HepG2 (cell line): ENCODE measurements around the gene GFPT2. TPM values are rescaled to one million over a fixed set of nuclear protein-coding genes. Genes with fewer than 3 reads are reported as not detected.
A peak's percentile ranks its signal among the peaks of the same experiment; 100 is the strongest.

Experiments
- MIER3 ChIP-seq: IDR thresholded peaks from 2 replicates; pipeline ENCODE4 v1.6.1; 2016; ENCODE audit warnings: missing compliant biosample characterization, borderline replicate concordance
- NR3C1 ChIP-seq: sonication (generic); formaldehyde crosslinking; IDR thresholded peaks from 2 replicates; pipeline ENCODE4 v1.4.0; 2020; ENCODE audit warnings: missing genetic modification reagents
- NRL ChIP-seq: sonication (generic); formaldehyde crosslinking; IDR thresholded peaks from 2 replicates; pipeline ENCODE4 v1.5.0; 2020; ENCODE audit warnings: missing genetic modification reagents, mild to moderate bottlenecking, moderate library complexity, borderline replicate concordance
- ZNF841 ChIP-seq: sonication (generic); formaldehyde crosslinking; IDR thresholded peaks from 2 replicates; pipeline ENCODE4 v1.8.1; 2023; ENCODE audit warnings: missing genetic modification reagents, borderline replicate concordance
- polyA plus RNA-seq, 8 experiments: library from polyadenylated mRNA; depleted of rRNA in 3 of 8; stranded (reverse) in 7 of 8; unstranded in 1 of 8; fragments of >200 nt; fragmentation: Illumina TruSeq in 4 of 8; extraction: Trizol in 4 of 8; gene quantifications; 2 replicates each; pipeline versions ENCODE4 v1.2.1 to v1.2.3, GENCODE V29; 2011 to 2016; ENCODE audit warnings: low read depth in 4 of 8, missing spikeins in 1 of 8, mixed read lengths in 1 of 8; ENCODE audit not compliant: insufficient read depth in 1 of 8
- total RNA-seq, 5 experiments: library from RNA; depleted of rRNA; stranded (reverse); fragments of >200 nt; fragmentation: Illumina TruSeq; extraction: Trizol; gene quantifications; 2 replicates each; pipeline ENCODE4 v1.2.3, GENCODE V29; 2016; ENCODE audit warnings: low read depth in 1 of 5
- TF ChIP-seq, protein P1 (sequence below), 2 experiments: fragments of 450-650 bp in 1 of 2; sonication (generic) in 1 of 2; formaldehyde crosslinking in 1 of 2; IDR thresholded peaks; 2 replicates each; pipeline versions ENCODE4 v1.6.1 to v1.8.0; 2016 to 2022; ENCODE audit warnings: antibody characterized with exemption in 1 of 2, mild to moderate bottlenecking in 1 of 2, missing genetic modification reagents in 1 of 2
- TF ChIP-seq, protein P2 (sequence below): fragments of 450-650 bp; IDR thresholded peaks from 2 replicates; pipeline ENCODE4 v1.6.1; 2017
- TF ChIP-seq, protein P3 (sequence below): sonication (generic); formaldehyde crosslinking; IDR thresholded peaks from 2 replicates; pipeline ENCODE4 v1.8.0; 2022; ENCODE audit warnings: missing genetic modification reagents, mild to moderate bottlenecking, inconsistent platforms, borderline replicate concordance
- TF ChIP-seq, protein P4 (sequence below): sonication (generic); formaldehyde crosslinking; IDR thresholded peaks from 2 replicates; pipeline ENCODE4 v1.5.1; 2020; ENCODE audit warnings: mild to moderate bottlenecking, missing genetic modification reagents, moderate library complexity

Gene GFPT2
- total and polyA plus RNA-seq, 2 of the 13 experiments (the other 11 are each of a cell fraction or from before 2014, with no cell fraction given), result 0.18 TPM

DNA sequence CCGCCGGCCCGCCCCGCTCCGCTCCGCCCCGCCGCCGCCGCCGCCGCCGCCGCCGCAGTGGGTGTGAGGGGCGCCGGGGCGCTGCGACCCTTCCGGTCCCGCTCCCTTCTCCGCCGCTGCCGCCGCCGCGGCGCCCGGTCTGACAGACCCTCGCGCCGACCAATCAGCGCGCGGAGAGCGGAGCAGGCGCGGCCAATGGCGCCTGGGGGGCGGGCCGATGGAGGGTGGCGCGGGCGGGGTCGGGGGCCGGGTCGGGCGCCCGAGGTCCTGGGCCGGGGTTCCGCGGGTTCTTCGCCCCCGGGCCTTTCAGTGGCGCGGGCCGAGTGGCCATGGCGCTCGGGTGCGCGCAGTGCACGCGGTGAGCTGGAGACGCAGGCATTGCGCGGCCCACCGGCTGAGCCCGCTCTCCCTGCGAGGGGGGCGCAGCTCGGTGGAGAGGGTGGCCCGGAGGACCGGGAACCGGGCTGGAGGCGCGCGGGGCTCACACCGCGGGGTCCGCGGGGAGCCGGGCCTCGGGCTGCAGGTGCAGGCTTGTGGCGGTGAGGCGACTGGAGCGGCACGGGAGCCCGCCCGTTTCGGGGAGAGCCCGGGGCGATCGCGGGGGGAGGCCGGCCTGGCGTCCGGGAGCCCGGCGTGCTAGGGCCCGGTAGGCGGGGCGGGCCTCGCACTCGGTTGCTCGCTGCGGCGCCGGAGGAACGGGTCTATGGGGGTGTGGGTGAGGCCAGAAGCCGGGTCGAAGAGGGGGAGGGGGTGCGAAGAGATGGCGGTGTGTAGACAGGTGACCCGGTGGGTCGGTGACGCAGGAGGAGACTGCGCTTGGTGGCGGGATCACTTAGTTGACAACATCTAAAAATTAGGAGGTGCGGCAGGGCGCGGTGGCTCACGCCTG is 60.9 kb downstream of the GFPT2 start, which contains the start of gene MAPK9 (continued):
- TF ChIP-seq MIER3 (CRISPR knock-in tag), result no peak
- TF ChIP-seq NR3C1 (CRISPR knock-in tag), result no peak
- TF ChIP-seq NRL (CRISPR knock-in tag), result no peak
- TF ChIP-seq, protein P1, sequence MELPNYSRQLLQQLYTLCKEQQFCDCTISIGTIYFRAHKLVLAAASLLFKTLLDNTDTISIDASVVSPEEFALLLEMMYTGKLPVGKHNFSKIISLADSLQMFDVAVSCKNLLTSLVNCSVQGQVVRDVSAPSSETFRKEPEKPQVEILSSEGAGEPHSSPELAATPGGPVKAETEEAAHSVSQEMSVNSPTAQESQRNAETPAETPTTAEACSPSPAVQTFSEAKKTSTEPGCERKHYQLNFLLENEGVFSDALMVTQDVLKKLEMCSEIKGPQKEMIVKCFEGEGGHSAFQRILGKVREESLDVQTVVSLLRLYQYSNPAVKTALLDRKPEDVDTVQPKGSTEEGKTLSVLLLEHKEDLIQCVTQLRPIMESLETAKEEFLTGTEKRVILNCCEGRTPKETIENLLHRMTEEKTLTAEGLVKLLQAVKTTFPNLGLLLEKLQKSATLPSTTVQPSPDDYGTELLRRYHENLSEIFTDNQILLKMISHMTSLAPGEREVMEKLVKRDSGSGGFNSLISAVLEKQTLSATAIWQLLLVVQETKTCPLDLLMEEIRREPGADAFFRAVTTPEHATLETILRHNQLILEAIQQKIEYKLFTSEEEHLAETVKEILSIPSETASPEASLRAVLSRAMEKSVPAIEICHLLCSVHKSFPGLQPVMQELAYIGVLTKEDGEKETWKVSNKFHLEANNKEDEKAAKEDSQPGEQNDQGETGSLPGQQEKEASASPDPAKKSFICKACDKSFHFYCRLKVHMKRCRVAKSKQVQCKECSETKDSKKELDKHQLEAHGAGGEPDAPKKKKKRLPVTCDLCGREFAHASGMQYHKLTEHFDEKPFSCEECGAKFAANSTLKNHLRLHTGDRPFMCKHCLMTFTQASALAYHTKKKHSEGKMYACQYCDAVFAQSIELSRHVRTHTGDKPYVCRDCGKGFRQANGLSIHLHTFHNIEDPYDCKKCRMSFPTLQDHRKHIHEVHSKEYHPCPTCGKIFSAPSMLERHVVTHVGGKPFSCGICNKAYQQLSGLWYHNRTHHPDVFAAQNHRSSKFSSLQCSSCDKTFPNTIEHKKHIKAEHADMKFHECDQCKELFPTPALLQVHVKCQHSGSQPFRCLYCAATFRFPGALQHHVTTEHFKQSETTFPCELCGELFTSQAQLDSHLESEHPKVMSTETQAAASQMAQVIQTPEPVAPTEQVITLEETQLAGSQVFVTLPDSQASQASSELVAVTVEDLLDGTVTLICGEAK (IDR thresholded peaks at IDR 0.05), result no peak
- TF ChIP-seq, protein P1 (CRISPR knock-in tag; IDR thresholded peaks at IDR 0.05), result peak; percentile 69
- no peak for TF ChIP-seq ZNF841 (CRISPR knock-in tag)
- TF ChIP-seq, protein P2, sequence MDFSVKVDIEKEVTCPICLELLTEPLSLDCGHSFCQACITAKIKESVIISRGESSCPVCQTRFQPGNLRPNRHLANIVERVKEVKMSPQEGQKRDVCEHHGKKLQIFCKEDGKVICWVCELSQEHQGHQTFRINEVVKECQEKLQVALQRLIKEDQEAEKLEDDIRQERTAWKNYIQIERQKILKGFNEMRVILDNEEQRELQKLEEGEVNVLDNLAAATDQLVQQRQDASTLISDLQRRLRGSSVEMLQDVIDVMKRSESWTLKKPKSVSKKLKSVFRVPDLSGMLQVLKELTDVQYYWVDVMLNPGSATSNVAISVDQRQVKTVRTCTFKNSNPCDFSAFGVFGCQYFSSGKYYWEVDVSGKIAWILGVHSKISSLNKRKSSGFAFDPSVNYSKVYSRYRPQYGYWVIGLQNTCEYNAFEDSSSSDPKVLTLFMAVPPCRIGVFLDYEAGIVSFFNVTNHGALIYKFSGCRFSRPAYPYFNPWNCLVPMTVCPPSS, result no peak
- TF ChIP-seq, protein P3, sequence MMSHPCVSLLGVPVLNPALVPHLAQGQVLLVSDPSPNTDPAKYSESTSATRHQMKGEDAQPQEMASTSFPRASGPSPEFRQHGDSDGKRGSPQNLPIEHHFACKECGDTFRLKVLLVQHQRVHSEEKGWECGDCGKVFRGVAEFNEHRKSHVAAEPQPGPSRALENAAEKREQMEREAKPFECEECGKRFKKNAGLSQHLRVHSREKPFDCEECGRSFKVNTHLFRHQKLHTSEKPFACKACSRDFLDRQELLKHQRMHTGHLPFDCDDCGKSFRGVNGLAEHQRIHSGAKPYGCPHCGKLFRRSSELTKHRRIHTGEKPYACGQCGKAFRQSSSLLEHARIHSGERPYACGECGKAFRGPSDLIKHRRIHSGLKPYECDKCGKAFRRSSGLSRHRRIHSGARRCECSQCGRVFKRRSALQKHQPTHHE (CRISPR knock-in tag), result no peak
- TF ChIP-seq, protein P4, sequence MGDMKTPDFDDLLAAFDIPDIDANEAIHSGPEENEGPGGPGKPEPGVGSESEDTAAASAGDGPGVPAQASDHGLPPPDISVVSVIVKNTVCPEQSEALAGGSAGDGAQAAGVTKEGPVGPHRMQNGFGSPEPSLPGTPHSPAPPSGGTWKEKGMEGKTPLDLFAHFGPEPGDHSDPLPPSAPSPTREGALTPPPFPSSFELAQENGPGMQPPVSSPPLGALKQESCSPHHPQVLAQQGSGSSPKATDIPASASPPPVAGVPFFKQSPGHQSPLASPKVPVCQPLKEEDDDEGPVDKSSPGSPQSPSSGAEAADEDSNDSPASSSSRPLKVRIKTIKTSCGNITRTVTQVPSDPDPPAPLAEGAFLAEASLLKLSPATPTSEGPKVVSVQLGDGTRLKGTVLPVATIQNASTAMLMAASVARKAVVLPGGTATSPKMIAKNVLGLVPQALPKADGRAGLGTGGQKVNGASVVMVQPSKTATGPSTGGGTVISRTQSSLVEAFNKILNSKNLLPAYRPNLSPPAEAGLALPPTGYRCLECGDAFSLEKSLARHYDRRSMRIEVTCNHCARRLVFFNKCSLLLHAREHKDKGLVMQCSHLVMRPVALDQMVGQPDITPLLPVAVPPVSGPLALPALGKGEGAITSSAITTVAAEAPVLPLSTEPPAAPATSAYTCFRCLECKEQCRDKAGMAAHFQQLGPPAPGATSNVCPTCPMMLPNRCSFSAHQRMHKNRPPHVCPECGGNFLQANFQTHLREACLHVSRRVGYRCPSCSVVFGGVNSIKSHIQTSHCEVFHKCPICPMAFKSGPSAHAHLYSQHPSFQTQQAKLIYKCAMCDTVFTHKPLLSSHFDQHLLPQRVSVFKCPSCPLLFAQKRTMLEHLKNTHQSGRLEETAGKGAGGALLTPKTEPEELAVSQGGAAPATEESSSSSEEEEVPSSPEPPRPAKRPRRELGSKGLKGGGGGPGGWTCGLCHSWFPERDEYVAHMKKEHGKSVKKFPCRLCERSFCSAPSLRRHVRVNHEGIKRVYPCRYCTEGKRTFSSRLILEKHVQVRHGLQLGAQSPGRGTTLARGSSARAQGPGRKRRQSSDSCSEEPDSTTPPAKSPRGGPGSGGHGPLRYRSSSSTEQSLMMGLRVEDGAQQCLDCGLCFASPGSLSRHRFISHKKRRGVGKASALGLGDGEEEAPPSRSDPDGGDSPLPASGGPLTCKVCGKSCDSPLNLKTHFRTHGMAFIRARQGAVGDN, result peak; percentile 69
